Fibroblast of skin of abdomen (primary cell): ENCODE data around the gene PCNX3.

Experiments used
- DNase-seq: peaks from one replicate; pipeline ENCODE4 v3.0.0-alpha.2; 2013

Gene PCNX3

GRCh38 chr11:65599216-65599954 is 16.2 kb upstream of the PCNX3 start:
- no peak for DNase-seq

DNA sequence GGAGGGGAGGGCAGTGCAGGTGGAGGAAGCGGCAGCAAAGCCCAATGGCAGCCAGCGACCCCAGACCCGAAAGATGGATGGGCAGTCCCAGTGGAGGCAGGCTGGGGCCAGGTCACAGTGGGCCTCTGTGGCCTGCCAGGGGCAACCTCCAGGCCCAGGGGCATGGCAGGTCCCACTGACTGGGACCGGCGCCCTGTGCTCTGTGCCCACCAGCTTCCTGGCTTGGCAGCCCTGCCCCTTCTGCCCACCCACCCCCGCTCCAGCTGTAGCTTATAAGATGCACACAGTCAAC is 15.7 kb upstream of the PCNX3 start:
- no peak for DNase-seq

DNA sequence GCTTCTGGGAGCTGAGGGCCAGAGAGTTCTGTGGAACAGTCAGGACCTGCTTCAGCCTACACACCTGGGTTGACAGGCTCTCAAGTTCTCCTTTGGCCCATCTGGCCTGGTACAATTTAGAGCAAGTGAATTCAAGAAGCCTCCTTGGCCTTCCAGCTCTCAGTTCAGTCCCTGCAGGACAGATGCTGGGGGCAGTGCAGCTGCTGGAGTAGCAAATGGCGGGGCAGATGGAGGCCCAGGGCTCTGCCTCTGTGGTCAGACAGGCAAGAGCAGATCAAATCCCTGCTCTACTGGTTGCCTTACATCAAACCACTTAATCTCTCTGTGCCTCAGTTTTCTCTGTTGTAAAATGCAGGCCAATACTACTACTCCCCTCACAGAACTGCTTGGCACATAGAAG is 11.3 kb upstream of the PCNX3 start:
- DNase-seq, result no peak

- peak; percentile 96 for DNase-seq
These were observed 8.5 kb upstream of the PCNX3 start for GRCh38 chr11:65606876-65607613.

GRCh38 chr11:65607614-65608426 is 7.8 kb upstream of the PCNX3 start:
- DNase-seq, result no peak

DNA sequence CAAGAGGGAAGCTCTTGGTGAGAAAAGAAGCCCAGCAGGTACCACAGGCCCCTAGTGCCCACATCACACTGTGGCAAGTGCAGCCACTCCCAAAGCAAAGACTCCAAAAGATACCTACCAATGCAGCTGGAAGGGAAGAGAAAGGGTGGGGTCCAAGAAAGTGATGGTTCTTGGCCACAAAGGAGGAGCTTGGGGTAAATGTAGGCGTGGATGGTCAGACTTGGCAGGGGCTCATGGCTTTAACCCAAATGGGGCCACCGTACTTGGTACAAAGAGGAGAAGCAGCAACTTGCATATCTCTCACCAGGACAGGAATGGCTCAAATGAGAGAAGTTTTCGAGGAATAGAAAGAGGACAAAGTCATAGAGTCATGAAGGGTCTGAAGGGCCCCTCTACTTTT is 6.3 kb upstream of the PCNX3 start:
- no peak for DNase-seq

DNA sequence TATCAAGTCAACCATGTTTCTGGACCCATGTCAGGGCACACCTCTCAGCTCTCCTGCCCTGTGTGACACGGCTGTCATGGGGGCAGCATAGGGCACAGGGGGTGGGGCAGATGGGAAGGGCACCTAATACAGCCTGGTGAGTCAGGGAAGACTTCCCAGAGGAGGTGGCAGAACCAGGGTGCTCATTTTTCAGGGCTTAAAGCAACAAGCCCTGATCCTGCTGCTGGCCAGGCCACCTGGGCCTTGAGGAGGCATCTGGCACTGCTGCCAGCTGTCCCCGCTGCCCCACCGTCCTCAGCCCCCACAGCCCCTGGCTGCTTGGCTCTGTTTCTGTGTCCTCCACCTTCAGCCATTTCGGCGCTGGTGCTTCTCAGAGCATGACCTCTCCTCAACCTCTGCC is 5.9 kb upstream of the PCNX3 start:
- DNase-seq, result no peak

DNA sequence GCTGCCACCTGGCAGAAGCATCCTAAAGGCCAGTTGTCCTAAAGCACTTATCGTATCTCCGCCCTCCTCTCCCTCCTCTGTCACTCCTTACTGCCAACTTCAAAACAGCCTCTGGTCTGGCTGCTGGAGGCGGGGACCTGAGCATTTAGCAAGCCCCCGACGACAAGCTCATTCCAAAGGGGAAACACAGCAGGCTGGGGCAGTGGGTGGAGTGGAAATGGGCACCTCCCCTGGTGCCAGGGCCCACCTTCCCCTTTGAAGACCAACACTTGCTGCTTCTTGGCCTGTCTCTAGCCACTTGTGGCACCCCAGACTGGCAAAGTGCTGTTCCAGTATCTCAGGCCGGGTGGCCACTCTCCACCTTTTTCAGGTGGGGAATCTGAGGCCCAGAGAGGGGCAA is 5.2 kb upstream of the PCNX3 start:
- no peak for DNase-seq

- DNase-seq, result no peak
These were observed 4.4 kb upstream of the PCNX3 start for GRCh38 chr11:65611028-65611757.

GRCh38 chr11:65611758-65612603 is 3.6 kb upstream of the PCNX3 start:
- DNase-seq, result no peak

- DNase-seq, result no peak
These were observed 2.9 kb upstream of the PCNX3 start for GRCh38 chr11:65612691-65613090.

GRCh38 chr11:65613091-65613928 is 2.3 kb upstream of the PCNX3 start:
- DNase-seq, result no peak

GRCh38 chr11:65615950-65616574 is 486 bp downstream of the PCNX3 start:
- peak; percentile 17 for DNase-seq

DNA sequence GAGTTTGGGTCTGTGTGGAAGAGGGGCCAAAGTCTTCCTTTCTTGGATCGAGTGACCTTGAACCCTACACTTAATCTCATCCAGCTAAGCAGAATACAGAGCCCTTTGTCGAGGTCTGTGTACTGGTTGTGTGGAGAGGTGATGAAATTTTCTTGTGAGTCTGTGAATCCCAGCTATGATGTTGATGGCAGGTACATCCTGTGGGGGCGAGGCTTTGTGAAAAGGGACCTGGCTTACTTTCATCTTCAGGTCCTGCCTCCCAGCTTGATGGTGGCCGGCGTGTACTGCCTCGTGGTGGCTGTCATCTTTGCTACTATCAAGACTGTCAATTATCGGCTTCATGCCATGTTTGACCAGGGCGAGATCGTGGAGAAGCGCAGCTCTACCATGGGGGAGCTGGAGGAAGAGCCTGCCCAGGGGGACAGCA is 1.0 kb downstream of the PCNX3 start:
- no peak for DNase-seq

- no peak for DNase-seq
These were observed 1.7 kb downstream of the PCNX3 start for GRCh38 chr11:65617136-65617850.

GRCh38 chr11:65617990-65618751 is 2.6 kb downstream of the PCNX3 start:
- no peak for DNase-seq

- DNase-seq, result no peak
These were observed 3.2 kb downstream of the PCNX3 start for GRCh38 chr11:65618763-65619162.

GRCh38 chr11:65619281-65619928 is 3.8 kb downstream of the PCNX3 start:
- DNase-seq, result no peak
